ENCODE data around the gene ADGRG3.

Gene ADGRG3

GRCh38 chr16:57640185-57640584 lies 27.9 kb upstream of the ADGRG3 start:
- TF ChIP-seq CTCF (IDR thresholded peaks at IDR 0.05) = no peak

GRCh38 chr16:57640612-57641011 lies 27.5 kb upstream of the ADGRG3 start:
- TF ChIP-seq CTCF (IDR thresholded peaks at IDR 0.05) = no peak

GRCh38 chr16:57642160-57643135 lies 25.7 kb upstream of the ADGRG3 start:
- TF ChIP-seq CTCF (IDR thresholded peaks at IDR 0.05) = no peak

- TF ChIP-seq CTCF (IDR thresholded peaks at IDR 0.05) = no peak
These were observed 24.8 kb upstream of the ADGRG3 start for GRCh38 chr16:57643147-57643874.

GRCh38 chr16:57643910-57644309 lies 24.2 kb upstream of the ADGRG3 start:
- TF ChIP-seq CTCF (IDR thresholded peaks at IDR 0.05) = no peak

GRCh38 chr16:57644383-57645014 lies 23.6 kb upstream of the ADGRG3 start:
- no peak for TF ChIP-seq CTCF (IDR thresholded peaks at IDR 0.05)

- TF ChIP-seq CTCF (IDR thresholded peaks at IDR 0.05) = no peak
These were observed 22.9 kb upstream of the ADGRG3 start for GRCh38 chr16:57645169-57645568.

Measured in LNCAP (cell line).